ENCODE measurements around the gene ARX. TPM values are rescaled to one million over a fixed set of nuclear protein-coding genes. Genes with fewer than 3 reads are reported as not detected.

ARX gene
- total and polyA plus RNA-seq, 12 donors: 0.13 TPM; not detected in 11

DNA sequence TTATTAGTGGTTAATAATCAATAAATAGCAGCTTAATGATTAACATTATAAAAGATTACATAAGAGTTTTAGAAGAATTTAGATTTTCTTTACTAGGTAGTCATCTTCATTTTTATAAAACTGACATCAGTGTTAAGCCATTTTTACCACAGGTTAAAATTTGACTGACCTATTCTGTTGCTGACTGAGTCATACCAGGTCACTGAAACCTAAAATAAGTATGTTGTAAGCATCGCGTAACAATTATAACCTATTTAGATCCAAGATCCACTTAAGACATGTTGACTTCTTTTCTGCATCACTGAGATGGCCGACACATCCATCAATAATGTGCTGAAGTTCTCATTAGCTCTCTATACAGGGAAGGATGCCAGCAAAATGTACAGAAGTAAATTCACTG lies 36.7 kb downstream of the ARX start:
- Histone ChIP-seq H3K4me3 (no peak overlapping the region), H3K4me1 (no peaks in the 10 kb centered on the region), H3K36me3 (no peaks in the 10 kb centered on the region), H3K27ac (no peak overlapping the region), H3K27me3 (peaks cover 0 to 4% (median 0%) of the 10 kb centered on the region in 7 donors), H3K9me3 (no peaks in the 10 kb centered on the region)
- intact Hi-C loops (cut with DNase I): no loop called here
- 80 to 90% methylated on average over 3 of the region's 3 CpGs for WGBS, 2 donors
- DNase-seq (no peak), ATAC-seq (no peak)
- TF ChIP-seq, protein P1, sequence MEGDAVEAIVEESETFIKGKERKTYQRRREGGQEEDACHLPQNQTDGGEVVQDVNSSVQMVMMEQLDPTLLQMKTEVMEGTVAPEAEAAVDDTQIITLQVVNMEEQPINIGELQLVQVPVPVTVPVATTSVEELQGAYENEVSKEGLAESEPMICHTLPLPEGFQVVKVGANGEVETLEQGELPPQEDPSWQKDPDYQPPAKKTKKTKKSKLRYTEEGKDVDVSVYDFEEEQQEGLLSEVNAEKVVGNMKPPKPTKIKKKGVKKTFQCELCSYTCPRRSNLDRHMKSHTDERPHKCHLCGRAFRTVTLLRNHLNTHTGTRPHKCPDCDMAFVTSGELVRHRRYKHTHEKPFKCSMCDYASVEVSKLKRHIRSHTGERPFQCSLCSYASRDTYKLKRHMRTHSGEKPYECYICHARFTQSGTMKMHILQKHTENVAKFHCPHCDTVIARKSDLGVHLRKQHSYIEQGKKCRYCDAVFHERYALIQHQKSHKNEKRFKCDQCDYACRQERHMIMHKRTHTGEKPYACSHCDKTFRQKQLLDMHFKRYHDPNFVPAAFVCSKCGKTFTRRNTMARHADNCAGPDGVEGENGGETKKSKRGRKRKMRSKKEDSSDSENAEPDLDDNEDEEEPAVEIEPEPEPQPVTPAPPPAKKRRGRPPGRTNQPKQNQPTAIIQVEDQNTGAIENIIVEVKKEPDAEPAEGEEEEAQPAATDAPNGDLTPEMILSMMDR (IDR thresholded peaks at IDR 0.05): no peak

DNA sequence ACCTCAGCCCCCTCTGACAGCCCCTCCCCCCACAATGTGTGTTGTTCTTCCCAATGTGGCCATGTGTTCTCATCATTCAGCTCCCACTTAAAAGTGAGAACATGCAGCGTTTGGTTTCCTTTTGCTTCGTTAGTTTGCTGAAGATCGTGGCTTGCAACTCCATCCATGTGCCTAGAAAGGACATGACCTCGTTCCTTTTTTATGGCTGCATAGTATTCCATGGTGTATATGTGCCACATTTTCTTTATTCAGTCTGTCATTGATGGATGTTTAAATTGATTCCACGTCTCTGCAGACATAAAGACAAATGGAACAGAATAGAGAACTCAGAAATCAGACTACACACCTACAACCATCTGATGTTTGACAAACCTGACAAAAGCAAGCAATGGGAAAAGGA lies 46.0 kb downstream of the ARX start:
- Histone ChIP-seq H3K9me3 (peaks cover 0 to 4% (median 0%) of the 10 kb centered on the region in 11 donors), H3K4me1 (no peaks in the 10 kb centered on the region), H3K36me3 (no peaks in the 10 kb centered on the region), H3K4me3 (no peak overlapping the region), H3K27ac (no peak overlapping the region), H3K27me3 (peaks cover 0 to 9% (median 0%) of the 10 kb centered on the region in 7 donors)
- DNase-seq (no peak), ATAC-seq (no peak)
- 96 to 98% methylated on average over 5 of the region's 5 CpGs for WGBS, 2 donors
- intact Hi-C loops (cut with DNase I): no loop called here
- TF ChIP-seq, protein P1 (IDR thresholded peaks at IDR 0.05): no peak

DNA sequence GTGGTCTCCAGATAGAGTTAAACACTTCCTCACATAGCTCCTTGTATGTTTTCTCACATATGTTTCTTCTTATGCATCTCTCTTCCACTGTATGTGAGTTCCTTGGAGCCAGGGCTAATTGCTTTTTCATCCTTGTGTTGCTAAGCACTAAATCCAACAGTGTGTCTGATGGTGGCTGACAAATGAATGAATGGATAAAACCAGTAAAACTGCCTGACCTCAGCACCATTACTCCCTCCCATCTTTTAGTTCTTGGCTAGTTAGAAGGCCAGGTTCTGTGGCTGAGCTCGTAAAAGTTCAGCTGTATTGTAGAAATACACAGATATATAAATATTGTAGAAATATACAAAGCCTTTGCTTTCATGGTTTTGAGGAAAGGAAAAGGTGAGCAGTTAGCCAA lies 50.4 kb downstream of the ARX start:
- peaks cover 0 to 4% (median 0%) of the 10 kb centered on the region in 11 donors for H3K9me3 ChIP-seq
- WGBS, 2 donors: 92 to 100% methylated on average over 1 of the region's 1 CpG
- H3K27ac ChIP-seq: no peak overlapping the region
- no peak overlapping the region for H3K4me3 ChIP-seq
- intact Hi-C loops (cut with DNase I): no loop called here
- no peak for ATAC-seq
- H3K27me3 ChIP-seq: no peaks in the 10 kb centered on the region
- no peaks in the 10 kb centered on the region for H3K36me3 ChIP-seq
- TF ChIP-seq, protein P1 (IDR thresholded peaks at IDR 0.05): no peak
- no peak for DNase-seq
- no peaks in the 10 kb centered on the region for H3K4me1 ChIP-seq

DNA sequence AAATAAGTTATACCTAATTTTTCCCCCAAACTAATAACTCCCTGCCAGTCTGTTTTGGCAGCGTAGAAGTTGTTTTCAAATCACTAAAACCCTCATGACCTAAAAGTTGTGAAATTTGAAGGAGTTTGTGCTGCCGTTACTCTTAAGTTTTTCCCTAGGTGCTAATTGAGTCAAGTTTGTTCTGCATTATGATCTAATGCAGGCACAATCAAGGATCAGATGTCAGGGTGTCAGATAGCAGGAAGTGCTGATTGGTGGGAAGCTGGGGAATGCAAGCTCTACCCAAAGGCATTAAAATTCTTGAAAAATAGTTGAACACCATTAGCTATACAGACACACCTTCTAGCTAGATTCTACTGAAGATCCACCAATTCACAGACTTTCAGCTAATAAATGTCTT lies 51.9 kb downstream of the ARX start:
- no peaks in the 10 kb centered on the region for H3K4me1 ChIP-seq
- DNase-seq: no peak
- intact Hi-C loops (cut with DNase I): no loop called here
- 76 to 82% methylated on average over 2 of the region's 2 CpGs for WGBS, 2 donors
- no peaks in the 10 kb centered on the region for H3K36me3 ChIP-seq
- H3K4me3 ChIP-seq: no peak overlapping the region
- no peaks in the 10 kb centered on the region for H3K27me3 ChIP-seq
- TF ChIP-seq, protein P1 (IDR thresholded peaks at IDR 0.05): no peak
- no peak overlapping the region for H3K27ac ChIP-seq
- no peak for ATAC-seq
- H3K9me3 ChIP-seq: no peaks in the 10 kb centered on the region

Data from heart right ventricle (tissue), 16 donors.